GM10266 (cell line): ENCODE results near the gene CRACDL.

Experiments used
- DNase-seq: peaks from one replicate; pipeline ENCODE4 v3.0.0; 2012; ENCODE audit errors: extremely low spot score
- TF ChIP-seq, protein P1 (sequence below): IDR thresholded peaks from 2 replicates; pipeline ENCODE4 v1.5.1; 2012; ENCODE audit warnings: mild to moderate bottlenecking, low read depth; ENCODE audit not compliant: control insufficient read depth, insufficient read depth; ENCODE audit errors: missing control alignments

Gene CRACDL

DNA sequence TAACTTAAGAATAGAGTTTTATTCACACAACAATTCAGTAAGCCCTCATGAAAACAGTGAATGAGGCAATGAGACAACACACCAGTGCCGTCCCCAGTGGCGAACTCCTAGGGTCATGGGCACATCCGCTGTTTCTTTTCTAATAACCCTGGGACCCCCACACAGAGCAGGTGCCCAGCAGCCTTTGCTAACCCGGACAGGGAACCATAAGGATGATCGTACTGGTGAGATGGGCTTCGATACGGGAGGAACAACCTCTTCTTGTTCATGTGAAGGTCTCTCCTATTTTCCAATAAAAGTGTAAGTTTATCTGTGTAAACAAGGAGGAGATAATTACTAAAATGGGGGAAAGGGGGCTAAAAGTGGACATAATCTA, 107.7 kb downstream of the CRACDL start:
- no peak for DNase-seq
- TF ChIP-seq, protein P1, sequence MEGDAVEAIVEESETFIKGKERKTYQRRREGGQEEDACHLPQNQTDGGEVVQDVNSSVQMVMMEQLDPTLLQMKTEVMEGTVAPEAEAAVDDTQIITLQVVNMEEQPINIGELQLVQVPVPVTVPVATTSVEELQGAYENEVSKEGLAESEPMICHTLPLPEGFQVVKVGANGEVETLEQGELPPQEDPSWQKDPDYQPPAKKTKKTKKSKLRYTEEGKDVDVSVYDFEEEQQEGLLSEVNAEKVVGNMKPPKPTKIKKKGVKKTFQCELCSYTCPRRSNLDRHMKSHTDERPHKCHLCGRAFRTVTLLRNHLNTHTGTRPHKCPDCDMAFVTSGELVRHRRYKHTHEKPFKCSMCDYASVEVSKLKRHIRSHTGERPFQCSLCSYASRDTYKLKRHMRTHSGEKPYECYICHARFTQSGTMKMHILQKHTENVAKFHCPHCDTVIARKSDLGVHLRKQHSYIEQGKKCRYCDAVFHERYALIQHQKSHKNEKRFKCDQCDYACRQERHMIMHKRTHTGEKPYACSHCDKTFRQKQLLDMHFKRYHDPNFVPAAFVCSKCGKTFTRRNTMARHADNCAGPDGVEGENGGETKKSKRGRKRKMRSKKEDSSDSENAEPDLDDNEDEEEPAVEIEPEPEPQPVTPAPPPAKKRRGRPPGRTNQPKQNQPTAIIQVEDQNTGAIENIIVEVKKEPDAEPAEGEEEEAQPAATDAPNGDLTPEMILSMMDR, result no peak

DNA sequence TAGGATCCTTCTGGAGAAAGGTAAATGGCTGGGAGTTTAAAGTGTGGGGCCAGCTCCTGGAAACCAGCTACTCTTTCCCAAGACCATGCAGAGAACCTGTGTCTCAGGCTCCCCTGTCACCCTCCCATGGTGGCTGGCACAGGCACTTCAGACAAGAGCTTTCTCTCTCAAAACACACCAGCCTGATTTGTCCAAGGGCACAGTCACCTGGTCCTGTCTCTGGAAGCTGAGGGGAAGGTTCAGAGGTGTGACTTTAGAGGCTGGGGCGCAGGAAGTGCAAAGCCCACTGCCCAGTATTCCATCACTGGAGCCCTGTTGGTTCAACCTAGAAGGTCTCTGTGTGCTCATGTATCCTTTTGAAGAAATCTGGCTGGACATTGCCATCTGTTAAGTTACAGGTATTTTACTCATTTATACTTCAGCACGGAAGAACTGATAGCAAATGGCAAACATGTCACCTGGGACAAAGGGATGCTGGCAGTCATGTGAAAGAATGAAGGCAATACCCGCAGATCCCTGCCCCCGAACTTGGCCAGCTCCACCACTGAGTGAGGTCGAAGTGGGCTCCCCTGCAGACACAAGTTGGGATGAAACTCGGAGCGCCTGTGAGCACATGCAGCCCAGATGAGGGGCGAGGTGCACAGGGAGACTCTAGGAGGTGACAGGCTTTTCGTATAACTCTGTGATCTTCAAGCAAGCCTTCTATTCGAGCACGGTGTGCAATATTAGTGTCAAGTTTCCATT, 108.2 kb downstream of the CRACDL start:
- TF ChIP-seq, protein P1, result no peak

DNA sequence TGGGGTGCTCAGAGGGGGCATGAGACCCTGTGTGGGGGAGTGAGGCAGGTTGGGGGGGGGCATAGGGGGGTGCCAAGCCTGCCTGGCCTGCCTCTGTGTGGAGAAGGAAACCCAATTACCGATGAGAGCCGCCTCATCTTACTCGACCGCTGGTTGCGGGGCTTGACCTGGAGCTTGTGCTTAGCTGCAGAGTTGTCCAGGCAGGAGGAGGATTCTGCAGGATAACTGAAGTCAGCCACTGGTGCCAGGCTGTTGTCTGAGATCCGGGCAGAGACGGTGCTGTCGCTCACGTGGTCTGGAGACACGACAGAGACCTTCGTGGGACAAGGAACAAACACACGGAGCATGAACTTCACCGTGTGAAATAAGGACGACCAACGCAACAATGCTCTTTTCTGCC, 109.2 kb downstream of the CRACDL start:
- TF ChIP-seq, protein P1, result no peak
- DNase-seq, result no peak

More for the DNA sequence above, 108.2 kb downstream of the CRACDL start:
- no peak for DNase-seq

DNA sequence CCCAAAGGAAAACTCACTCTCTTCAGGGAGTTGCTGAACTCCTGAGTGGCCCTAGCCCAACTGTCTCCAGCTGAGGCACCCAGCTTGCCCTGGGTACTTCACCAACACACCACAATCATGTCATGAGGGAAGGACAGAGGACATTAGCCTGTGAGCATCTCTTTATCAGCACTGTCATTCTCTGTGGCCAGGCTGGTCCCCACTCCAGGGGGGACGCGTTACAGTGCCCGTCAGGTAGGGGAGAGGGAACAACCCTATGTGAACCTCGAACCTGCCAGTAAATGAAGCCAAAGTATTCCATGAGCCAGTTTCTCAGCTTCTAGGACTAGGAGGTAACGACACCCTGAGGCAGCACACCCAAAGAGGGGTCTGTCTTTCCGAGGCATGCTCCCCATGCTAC, 110.2 kb downstream of the CRACDL start:
- TF ChIP-seq, protein P1, result no peak
- DNase-seq, result no peak

DNA sequence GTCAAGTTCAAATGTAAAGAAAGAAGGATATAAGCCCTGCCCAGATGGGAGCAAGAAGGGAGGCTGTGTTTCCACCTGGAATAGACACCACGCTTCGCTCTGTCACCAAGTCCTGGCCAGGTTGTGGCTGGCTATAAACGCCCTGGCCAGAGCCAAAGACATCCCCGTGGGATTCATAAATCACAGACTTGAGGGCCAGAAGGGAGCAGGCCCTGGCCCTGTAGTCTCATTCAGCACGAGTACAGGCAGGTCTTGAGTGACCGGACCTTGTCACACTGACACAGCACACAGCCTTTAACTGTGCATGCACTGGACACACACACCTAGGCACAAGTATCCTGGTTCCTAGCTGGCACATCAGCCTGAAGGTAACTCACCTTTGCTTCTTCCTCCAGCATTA, 110.6 kb downstream of the CRACDL start:
- DNase-seq, result no peak
- TF ChIP-seq, protein P1, result no peak

DNA sequence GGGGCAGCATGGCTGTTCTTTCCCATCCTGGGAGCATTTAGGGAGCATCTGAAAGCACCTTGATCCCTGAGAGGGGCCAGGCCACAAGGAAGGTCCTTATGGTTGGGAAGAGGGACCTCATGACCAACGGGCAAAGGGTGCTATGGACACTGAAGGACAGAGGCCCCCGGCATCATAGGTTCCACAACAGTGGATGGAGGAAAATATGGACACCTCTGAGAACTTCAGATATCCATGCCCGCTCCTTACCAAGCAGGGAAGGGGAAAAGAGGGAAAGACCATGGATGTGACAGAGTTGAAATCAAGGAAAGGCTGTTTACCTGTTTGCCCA, 111.0 kb downstream of the CRACDL start:
- no peak for DNase-seq
- TF ChIP-seq, protein P1, result no peak

DNA sequence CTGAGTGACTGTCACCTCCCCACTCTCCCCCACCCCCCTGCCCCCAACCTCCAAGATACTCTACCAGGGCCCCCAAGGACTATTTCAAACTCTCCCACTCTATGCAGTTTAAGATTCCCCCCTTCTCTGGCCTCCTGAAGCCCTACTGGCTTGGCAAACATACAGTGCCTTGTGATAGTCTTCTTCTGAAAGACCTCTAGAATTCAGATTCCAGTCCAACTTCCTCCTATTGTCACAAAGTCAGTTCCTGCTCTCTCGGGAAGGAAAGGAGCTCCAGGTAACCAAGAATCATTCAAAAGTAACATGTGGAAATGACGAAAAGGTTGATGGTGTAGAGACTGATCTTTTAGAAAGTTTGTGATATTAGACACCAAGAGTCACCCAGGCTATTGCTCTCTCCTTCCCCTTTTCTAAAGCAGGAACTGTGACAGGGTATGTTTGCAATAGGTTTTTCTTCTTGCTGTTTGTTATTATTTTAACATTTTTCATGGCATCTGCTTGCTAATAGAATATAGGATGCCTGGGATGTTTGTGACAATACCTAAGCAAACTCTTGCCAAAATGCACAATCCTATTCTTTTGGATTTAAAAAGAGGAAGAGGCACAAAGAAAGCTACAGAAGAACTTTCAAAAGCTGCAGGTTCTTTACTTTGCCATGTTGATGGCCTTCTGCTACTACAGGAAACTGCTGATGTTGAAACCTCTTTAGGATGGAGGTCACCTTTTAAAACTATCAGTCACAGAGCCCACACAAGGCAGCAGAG, 111.6 kb downstream of the CRACDL start:
- no peak for DNase-seq
- TF ChIP-seq, protein P1, result no peak
